ENCODE measurements around the gene SHISA5.
A peak's percentile ranks its signal among the peaks of the same experiment; 100 is the strongest.
"Not testable (repeated sequence)": the region's sequence is repeated elsewhere in the genome, so short reads cannot be mapped to it uniquely, and the experiment has no call there.

SHISA5 gene

DNA sequence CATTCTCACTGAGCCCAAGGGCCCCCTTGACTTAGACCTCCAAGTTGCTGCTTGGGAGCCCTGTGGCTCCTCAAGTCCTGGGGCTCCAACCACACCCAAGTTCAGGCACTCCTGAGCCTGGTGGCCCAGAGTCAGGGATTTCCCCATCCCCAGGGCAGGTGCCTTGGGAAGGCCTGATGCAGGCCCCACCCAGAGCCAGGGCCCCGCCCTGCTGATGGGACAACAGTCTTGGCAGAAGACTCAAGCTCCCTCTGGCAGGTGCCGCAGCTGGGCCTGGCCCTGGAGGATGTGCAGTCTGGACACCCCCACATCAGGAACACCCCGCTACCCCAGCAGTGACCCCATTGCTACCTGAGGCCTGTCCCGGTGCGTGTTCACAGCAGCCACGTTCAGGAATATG is 17.7 kb upstream of the SHISA5 start:
- no peak for DNase-seq (ENCODE audit: low spot score)

DNA sequence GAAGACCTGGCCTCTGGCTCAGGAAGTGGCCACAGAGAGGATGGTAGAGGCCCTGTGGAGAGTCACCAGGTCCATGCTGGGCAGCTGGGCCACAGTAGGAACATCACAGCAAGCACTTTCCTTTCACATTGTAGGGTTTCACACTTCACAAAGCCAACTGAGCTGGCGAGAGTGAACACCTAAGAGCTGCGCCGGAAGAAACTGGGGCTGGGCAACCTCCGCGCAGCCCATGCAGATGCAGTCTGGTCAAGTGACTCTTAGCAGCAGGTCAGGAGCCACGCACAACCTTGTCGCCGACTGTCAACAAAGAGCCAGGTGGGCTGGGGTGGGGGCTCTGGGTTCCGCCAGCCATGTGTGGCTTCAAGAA is 15.3 kb upstream of the SHISA5 start:
- DNase-seq (ENCODE audit: low spot score) = no peak

DNA sequence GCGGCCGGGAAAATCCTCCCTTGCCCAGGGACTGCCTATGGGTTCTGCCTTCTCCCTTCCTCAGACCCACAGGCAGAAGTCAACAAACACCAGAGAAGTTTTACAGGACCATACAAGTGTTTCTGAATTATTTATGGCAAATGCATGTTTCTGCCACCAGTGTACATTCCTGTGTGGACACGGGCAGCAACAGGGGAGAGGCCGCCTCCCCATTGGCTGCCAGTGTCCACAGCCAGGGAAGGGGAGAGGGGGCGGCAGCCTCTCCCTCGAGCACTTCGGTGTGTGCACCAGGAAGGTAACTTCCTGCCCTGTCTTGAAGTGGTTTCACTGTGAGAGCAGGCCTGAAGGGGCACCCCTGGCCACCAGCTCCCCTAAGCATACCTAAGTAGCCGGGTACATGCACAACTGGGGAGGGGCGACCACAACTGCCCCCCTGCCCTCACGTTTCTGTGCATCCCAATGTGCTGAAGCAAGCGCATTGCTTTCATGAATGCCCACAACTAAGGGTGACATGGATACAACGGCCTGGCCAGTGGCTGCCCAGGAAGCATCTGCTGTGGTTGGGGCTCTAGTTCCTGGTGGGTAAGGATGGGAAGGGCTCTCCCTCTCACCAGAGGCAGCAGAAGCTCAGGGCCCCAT is 14.8 kb upstream of the SHISA5 start:
- no peak for DNase-seq (ENCODE audit: low spot score)

DNA sequence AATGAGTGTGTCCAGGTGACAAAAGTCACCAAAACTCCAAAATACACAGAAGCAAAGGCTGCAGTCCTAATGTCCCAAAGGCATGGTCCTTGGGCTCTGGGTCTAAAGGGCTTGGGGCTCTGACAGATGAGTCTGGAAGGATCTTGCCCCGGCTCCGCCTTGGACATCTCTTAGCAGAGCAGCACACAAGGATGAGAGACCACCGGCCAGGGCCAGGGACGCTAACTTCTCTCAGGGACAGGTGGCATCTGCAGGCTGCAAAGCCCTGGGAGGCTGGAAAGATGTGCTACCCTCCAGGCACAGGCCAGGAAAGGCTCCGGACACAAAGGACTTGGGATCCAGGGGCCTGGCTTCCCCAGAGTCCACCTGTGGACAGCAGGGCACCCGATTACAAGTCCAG is 14.1 kb upstream of the SHISA5 start:
- no peak for DNase-seq (ENCODE audit: low spot score)

DNA sequence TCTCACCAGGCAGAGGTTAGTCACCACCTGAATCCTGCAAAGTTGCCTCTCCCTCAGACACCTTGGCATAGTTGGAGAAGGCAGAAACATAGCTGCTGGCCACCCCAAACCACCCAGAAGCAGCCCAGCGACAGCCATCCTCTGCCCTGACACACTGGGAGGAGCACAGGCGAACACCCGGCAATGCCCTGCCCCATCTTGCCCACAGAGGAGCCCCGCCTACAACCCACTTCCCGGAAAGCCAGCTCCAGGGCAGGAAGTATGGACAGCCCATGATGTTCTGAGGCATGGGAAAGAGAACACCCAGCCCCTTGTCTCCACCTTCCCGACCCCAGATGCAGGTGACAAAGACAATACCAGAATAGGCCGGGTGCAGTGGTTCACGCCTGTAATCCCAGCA is 12.6 kb upstream of the SHISA5 start:
- DNase-seq (ENCODE audit: low spot score) = no peak

DNA sequence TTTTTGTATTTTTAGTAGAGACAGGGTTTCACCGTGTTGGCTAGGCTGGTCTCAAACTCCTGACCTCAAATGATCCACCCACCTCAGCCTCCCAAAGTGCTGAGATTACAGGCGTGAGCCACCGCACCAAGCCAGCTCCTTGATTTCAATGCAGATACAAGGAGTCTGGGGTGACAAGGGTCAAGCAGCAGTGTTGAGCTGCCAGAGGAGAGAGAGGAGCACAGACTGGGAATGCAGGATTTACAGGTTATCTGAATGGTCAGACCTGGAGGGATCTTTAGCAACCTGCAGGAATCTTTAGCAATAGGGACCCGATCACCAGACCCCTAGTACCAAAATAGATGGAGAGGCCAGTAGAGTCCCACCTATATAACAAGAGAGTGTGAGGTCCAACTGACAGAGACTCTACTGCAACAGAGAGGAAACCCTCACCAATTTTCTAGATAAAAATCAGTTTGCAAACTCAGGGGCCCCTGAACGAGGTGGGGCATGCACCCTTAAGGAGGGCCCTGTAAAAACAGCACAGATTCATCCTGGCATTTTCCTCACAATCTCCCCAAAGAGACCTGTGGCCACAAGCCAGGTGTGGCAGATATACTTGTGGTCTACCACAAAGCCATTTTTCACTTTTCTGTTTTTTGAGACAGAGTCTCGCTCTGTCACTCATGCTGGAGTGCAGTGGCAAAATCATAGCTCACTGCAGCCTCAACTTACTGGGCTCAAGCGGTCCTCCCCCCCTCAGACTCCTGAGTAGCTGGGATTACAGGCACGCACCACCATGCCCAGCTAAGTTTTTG is 10.7 kb upstream of the SHISA5 start:
- no peak for DNase-seq (ENCODE audit: low spot score)

DNA sequence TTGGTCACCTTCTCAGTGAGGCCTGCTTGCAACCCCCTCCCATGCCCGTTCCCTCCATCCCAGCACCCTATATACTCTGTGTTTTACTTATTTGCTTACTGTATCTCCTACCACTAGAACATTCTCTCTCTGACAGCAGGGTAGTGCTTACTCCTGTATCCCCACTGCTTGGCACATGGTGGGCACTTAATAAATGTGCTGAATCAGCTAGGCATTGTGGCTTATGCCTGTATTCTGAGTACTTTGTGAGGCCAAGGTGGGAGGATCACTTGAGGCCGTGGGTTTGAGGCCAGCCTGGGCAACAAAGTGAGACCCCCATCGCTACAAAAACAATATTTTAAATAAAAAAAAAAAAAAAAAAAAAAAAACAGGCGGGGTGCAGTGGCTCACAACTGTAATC is 7.6 kb upstream of the SHISA5 start:
- DNase-seq (ENCODE audit: low spot score) = no peak

DNA sequence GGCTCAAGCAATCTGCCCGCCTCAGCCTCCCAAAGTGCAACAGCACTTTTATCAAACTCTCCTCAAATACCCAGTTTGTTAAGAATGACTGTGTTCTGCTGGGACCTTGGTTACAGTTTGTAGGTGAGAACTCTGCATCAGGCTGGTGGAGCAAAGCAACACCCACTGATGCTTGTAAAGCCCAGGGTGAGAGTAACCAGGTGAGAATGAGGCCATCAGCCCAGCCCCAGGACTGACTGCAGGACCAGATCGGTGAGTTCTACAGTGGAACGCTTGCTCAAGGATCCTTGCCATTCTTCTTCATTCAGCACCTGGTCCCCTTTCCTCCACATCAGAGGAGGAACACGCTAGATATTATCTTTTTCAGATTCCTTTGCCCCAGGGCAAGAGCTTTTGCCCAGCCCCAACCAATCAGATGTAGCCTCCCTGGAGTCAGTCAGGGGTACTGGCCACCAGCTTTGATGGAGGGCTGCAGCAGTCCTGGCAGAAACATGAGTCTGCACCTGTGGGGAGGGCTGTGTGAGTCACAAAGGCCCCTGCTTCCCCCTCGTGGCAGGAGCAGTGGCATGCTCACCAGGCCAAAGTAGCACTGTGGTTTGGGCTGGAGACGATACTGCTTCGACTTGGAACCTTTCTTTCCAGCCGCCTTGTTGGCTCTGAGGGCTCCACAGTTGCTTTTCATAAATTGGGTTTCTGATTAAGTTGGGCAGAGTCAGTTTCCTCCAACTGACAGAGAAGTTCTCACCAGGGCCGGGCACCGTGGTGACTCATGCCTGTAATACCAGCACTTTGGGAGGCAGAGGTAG is 3.5 kb upstream of the SHISA5 start:
- DNase-seq (ENCODE audit: low spot score) = peak; percentile 80

DNA sequence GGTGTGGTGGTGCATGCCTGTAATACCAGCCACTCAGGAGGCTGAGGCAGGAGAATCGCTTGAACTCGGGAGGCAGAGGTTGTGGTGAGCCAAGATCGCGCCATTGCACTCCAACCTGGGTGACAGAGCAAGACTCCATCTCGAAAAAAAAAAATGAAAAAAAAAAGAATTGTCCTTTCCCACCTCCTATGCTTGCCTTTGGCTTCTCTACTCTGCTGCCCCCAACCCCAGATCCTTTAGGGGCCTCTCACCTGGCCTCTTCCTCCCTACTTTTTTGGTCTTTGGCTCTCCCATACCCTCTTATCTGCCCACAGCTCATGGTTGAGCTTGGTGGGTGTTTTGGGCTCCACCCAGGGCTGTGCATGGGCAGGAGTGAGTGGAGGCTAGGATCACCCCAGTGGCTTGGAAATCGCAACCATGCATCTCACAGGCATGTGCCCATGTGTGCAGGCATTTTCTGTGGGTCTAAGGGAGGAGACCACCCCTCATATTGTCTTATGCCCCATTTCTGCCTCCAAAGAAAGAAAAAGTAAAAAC is 2.1 kb upstream of the SHISA5 start:
- DNase-seq (ENCODE audit: low spot score) = no peak

DNA sequence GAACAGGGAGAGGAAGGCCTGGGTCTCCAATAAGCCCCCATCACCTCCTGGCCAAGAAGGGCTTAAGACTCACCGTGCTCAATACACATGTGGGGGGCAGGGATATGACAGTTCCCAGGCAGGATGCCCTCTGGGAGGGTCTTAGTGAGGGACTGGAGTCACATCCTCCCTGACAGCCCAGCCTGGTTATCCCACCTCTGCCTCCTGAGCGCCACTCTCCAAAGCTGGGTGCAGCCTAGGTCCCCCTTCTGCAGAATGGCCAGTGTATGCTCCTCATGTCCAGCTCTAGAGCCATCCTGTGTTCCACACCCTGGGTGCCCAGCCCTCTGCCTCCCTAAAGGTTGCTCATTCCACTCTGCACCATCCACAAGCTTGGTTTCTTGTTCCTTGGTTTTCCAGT is 1.2 kb upstream of the SHISA5 start:
- DNase-seq (ENCODE audit: low spot score) = no peak

DNA sequence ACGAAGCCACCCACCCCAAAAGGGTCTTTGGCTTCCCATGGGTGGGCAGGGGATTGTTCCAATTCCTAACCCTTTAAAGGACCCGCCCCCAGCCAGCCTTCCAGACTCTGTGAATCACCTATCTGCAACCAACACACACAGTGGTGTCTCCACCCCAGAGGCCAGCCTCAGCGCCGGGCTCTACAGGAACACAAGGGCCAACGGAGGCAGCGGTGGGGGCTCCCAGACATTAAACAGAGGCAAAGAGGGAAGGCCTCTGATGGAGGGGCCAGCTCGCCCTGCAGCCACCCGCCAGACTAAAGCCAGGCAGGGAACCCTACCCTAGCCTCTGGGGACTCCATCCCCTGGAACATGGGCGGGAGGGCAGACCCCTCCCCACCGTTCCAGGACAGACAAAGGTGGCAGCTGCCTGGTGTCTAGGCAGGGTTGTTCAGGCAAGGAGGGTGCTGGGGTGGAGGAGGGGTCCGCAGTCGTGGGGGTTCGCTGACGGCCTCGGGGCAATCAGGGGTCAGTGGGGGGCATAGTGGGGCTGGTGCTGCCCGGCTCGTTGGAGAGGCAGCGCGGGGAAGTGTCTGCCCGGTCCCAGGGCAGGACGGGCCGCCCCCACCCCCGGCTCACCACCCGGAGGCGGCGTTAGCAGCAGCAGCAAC is 448 bp downstream of the SHISA5 start:
- DNase-seq (ENCODE audit: low spot score) = no peak

DNA sequence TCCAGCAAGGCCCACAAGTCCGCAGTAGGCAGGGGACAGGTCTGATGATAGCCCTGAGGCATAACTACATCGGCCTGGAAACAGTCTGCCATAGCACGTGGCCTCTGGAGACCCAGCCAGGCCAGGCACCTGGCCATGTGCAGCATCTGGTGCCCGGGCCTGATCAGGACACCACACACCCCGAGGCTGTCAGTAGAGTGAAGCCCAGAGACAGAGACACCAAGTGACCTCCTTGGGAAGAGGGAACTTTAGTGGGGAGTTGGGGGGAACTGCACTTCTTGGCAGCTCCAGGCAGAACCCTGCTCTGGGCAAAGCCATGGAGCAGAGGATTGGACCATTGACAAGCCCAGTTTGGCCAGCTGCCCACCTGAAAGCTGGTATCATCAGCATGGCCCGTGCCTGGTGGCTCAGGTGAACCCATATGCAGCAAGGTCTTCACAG is 1.2 kb downstream of the SHISA5 start:
- DNase-seq (ENCODE audit: low spot score) = no peak

DNA sequence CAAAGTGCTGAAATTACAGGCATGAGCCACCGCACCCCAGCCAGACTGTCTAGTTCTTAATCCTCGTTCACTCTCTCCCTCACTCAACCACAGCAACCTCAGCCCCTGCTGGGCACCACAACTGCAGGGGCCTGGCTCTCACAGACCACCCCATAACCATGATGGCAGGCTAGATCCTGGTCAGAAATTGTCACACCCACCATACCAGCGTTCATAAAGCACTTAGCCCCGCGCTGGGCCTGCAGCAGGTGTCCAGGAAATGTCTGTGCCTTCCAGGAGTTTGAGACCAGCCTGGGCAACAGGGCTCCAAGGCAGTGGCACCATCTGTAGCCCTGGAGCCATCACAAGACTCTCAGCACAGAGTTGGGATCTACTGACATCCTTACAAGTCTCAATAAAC is 1.9 kb downstream of the SHISA5 start:
- no peak for DNase-seq (ENCODE audit: low spot score)

DNA sequence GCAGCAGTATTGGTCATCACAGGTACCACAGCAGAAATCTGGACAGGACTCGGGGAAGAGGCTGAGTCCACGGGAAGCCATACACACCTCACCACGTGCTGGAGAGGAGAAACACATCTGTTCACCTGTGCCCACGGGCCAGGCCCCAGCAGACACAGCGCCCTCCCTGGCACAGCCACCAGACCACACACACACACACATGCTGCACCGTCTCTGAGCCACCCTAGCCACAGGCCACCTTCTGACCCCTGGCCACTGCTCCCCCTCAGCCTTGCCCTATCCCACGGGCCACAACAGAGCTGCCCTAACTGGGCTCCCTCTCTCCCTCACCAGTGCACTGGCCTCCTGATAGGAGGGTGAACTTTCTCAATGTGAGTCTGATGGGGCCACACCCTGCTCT is 2.8 kb downstream of the SHISA5 start:
- no peak for DNase-seq (ENCODE audit: low spot score)

DNA sequence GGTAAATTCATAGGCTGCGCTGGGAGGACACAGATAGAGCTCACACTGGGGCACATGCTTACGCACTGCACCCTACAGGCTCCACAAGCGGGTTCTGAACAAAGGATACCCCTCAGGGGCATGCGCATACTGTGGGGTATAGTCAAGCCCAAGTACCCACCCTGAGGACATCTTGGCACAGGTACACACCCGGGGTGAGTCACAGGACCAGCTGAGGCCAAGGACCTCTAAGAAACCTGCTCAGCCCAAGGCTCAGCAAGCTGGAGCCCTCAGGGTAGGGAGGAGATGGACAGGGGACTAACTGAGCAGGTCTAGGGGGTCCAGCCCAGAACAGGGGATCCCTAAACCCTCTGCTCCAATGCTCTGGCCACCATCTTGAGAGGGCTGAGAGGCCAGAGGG is 3.3 kb downstream of the SHISA5 start:
- no peak for DNase-seq (ENCODE audit: low spot score)

DNA sequence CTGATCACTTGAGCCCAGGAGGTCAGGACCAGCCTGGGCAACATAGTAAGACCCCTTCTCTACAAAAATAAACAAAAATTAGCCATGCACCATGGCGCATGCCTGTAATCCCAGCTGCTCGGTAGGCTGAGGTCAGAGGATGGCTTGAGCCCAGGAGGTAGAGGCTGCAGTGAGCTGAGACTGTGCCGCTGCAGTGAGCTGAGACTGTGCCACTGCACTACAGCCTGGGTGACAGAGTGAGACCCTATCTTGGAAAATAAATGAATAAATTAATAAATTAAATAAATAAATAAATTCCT is 10.8 kb downstream of the SHISA5 start:
- no peak for DNase-seq (ENCODE audit: low spot score)

DNA sequence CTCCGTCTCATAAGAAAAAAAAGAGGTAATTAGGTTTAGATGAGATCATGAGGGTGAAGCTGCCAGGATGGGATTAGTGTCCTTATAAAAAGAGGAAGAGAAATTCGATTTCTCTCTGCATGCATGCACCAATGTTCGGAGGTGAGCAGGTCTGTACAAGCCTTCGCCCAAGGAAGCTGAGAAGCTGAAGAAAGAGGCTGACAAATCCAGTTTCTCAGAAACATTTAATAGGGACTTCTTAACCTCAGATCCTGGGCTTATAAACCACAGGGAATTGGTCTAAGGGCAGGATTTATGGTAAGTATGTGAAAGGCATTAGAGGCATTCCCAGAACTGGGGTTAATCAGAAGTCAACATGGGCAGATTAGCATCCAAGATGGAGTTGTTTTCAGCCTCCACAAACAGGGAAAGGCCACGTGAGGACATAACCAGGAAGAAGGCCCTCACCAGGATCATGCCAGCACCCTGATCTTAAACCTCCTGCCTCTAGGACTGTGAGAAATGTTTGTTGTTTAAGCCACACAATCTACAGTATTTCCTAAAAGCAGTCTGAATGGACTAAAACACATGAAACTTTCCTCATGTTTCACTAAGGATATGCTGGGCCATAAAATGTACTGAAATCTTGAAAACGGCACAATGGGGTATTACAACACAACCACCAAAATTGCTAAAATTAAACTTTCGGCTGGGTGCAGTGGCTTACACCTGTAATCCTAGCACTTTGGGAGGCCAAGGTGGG is 11.3 kb downstream of the SHISA5 start:
- DNase-seq (ENCODE audit: low spot score) = no peak

DNA sequence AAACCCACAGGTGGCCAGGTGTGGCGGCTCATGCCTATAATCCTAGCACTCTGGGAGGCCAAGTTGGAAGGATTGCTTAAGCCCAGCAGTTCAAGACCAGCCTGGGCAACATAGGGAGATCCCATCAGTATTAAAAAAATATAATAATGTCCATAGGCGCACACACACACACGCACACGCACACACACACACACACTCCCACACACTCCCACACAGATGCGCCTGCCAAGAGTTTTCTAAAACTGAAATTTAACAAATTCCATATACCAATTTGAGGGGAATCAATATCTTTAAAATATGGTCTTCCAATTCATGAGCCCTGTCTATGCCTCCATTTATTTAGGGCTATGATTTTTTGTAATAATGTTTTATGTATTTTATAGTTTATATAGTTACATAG is 17.0 kb downstream of the SHISA5 start:
- DNase-seq (ENCODE audit: low spot score) = no peak

DNA sequence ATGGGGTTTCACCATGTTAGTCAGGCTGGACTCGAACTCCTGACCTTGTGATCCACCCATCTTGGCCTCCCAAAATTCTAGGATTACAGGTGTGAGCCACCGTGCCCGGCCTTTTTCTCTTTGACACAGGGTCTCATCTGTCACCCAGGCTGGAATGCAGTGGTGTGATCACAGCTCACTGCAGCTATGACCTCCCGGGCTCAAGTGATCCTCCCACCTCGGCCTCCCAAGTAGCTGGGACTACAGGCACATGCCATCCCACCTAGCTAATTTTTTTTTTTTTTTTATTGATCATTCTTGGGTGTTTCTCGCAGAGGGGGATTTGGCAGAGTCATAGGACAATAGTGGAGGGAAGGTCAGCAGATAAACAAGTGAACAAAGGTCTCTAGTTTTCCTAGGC is 21.2 kb downstream of the SHISA5 start:
- not testable (repeated sequence) for DNase-seq (ENCODE audit: low spot score)

DNA sequence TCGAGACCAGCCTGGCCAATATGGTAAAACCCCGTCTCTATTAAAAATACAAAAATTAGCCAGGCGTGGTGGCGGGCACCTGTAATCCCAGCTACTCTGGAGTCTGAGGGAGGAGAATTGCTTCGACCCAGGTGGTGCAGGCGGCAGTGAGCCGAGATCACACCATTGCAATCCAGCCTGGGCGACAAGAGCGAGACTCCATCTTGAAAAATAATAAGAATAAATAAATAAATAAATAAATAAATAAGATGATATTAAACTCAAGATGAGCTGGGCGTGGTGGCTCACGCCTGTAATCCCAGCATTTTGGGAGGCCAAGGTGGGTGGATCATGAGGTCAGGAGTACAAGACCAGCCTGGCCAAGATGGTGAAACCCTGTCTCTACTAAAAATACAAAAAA is 23.1 kb downstream of the SHISA5 start:
- DNase-seq (ENCODE audit: low spot score) = not testable (repeated sequence)
